ENCODE data around the gene CCNQ. TPM values are rescaled to one million over a fixed set of nuclear protein-coding genes. Genes with fewer than 3 reads are reported as not detected.

The CCNQ gene
- total RNA-seq, 2 donors from 2014 or later, result 33.8 to 55.9 TPM

- 91% methylated on average over 12 of the region's 12 CpGs for WGBS
- Histone ChIP-seq H3K9me3 (no peaks in the 10 kb centered on the region), H3K27me3 (replicated peaks; ENCODE audit: insufficient read depth) (no peaks in the 10 kb centered on the region), H3K27ac (no peak overlapping the region), H3K36me3 (no peaks in the 10 kb centered on the region), H3K4me1 (replicated peaks) (no peaks in the 10 kb centered on the region), H3K4me3 (no peak overlapping the region)
- TF ChIP-seq POLR2A (IDR thresholded peaks at IDR 0.05) (no peak), POLR2AphosphoS5 (IDR thresholded peaks at IDR 0.05) (no peak), CTCF (IDR thresholded peaks at IDR 0.05) (no peak)
- intact Hi-C loops (cut with DNase I), result no loop called here
- no peak for DNase-seq (ENCODE audit: low spot score)
Observed at GRCh38 chrX:153601511-153602110, 2.7 kb upstream of the CCNQ start.

GRCh38 chrX:153600921-153601320, 2.0 kb upstream of the CCNQ start:
- Histone ChIP-seq H3K36me3 (no peaks in the 10 kb centered on the region), H3K4me3 (no peak overlapping the region), H3K4me1 (replicated peaks) (no peaks in the 10 kb centered on the region), H3K27me3 (replicated peaks; ENCODE audit: insufficient read depth) (no peaks in the 10 kb centered on the region), H3K27ac (no peak overlapping the region), H3K9me3 (no peaks in the 10 kb centered on the region)
- no peak for DNase-seq (ENCODE audit: low spot score)
- no peak for TF ChIP-seq POLR2A (IDR thresholded peaks at IDR 0.05)
- no peak for TF ChIP-seq POLR2AphosphoS5 (IDR thresholded peaks at IDR 0.05)
- no peak for TF ChIP-seq CTCF (IDR thresholded peaks at IDR 0.05)
- 67% methylated on average over 7 of the region's 7 CpGs for WGBS
- intact Hi-C loops (cut with DNase I), result no loop called here

- H3K27me3 ChIP-seq (replicated peaks; ENCODE audit: insufficient read depth), result no peaks in the 10 kb centered on the region
- peak overlapping the region; percentile 44 to 49 for H3K4me3 ChIP-seq
- H3K4me1 ChIP-seq (replicated peaks), result no peaks in the 10 kb centered on the region
- H3K27ac ChIP-seq, result no peak overlapping the region
- no peaks in the 10 kb centered on the region for H3K9me3 ChIP-seq
- 14% methylated on average over 2 of the region's 2 CpGs for WGBS
- no peaks in the 10 kb centered on the region for H3K36me3 ChIP-seq
- TF ChIP-seq POLR2A (IDR thresholded peaks at IDR 0.05) (no peak), POLR2AphosphoS5 (IDR thresholded peaks at IDR 0.05) (no peak), CTCF (IDR thresholded peaks at IDR 0.05) (no peak)
- intact Hi-C loops (cut with DNase I), result no loop called here
- DNase-seq (ENCODE audit: low spot score), result no peak
Observed at GRCh38 chrX:153600032-153600373, 1.1 kb upstream of the CCNQ start.

- H3K27ac ChIP-seq, result peak overlapping the region; percentile 65
- peak in 2 of 4 experiments; percentile 23 to 29 for TF ChIP-seq CTCF (IDR thresholded peaks at IDR 0.05)
- TF ChIP-seq POLR2AphosphoS5 (IDR thresholded peaks at IDR 0.05), result peak; percentile 40
- peak; percentile 15 for TF ChIP-seq POLR2A (IDR thresholded peaks at IDR 0.05)
Observed at GRCh38 chrX:153599192-153600031, 473 bp upstream of the CCNQ start.

More at GRCh38 chrX:153599192-153600031, 473 bp upstream of the CCNQ start:
- 1% methylated on average over 37 of the region's 79 CpGs for WGBS
- Histone ChIP-seq H3K36me3 (no peaks in the 10 kb centered on the region), H3K9me3 (no peaks in the 10 kb centered on the region), H3K27me3 (replicated peaks; ENCODE audit: insufficient read depth) (no peaks in the 10 kb centered on the region), H3K4me1 (replicated peaks) (no peaks in the 10 kb centered on the region), H3K4me3 (peak overlapping the region; percentile 44 to 49)
- intact Hi-C loops (cut with DNase I), result no loop called here
- DNase-seq (ENCODE audit: low spot score), result peak; percentile 81
